ENCODE results near the gene CCBE1. TPM values are rescaled to one million over a fixed set of nuclear protein-coding genes. Genes with fewer than 3 reads are reported as not detected.

The CCBE1 gene
- total and polyA plus RNA-seq, 2 of the 4 experiments (the other 2 are of a cell fraction): 64.8 to 148 TPM

DNA sequence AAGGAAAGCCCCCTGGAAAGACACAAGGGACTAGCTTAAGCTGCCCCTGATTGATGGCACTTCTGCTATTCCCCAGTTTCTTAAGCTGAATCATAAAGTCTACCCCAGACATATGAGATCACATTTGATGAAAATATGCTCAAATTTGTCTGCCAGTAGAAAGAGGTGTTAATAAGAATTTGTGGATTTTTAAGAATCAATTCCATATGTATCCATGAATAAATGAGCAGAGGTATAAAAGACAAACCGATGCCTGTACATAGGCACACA lies 119.9 kb downstream of the CCBE1 start:
- Histone ChIP-seq H3K4ac (ENCODE audit: low read depth, low read length) (no peak overlapping the region), H3K36me3 (ENCODE audit: control insufficient read depth, insufficient read depth, low read length) (no peaks in the 10 kb centered on the region), H2AK5ac (ENCODE audit: low read depth, low read length) (no peak overlapping the region), H4K20me1 (ENCODE audit: insufficient read depth, low read length) (peaks cover 12% of the 10 kb centered on the region; the same call in 1 of the 2 replicates), H3K9ac (ENCODE audit: low read depth, low read length) (no peak overlapping the region), H3K27me3 (ENCODE audit: control insufficient read depth, insufficient read depth, low read length) (no peaks in the 10 kb centered on the region), H2BK20ac (ENCODE audit: low read depth, low read length) (no peak overlapping the region), H3K14ac (replicated peaks; ENCODE audit: low read depth, low read length) (no peak overlapping the region), H2BK5ac (ENCODE audit: low read depth, low read length, poor library complexity, severe bottlenecking) (no peak overlapping the region), H2BK120ac (ENCODE audit: low read depth, low read length) (no peak overlapping the region), H4K5ac (ENCODE audit: low read depth, low read length) (no peak overlapping the region), H4K8ac (ENCODE audit: low read depth in 2 of 2, low read length in 2 of 2) (no peak overlapping the region), H2AFZ (replicated peaks; ENCODE audit: low read length, poor library complexity) (no peak overlapping the region), H3K4me3 (ENCODE audit: insufficient read depth, low read depth, low read length) (no peak overlapping the region), H3K56ac (ENCODE audit: extremely low read depth, insufficient read depth, low read length) (no peak overlapping the region), H3K9me1 (ENCODE audit: insufficient read depth, low read length) (peaks cover 7% of the 10 kb centered on the region; the same call in 1 of the 2 replicates), H4K91ac (ENCODE audit: insufficient read depth, low read depth, low read length) (no peak overlapping the region), H2BK15ac (ENCODE audit: low read depth, low read length) (no peak overlapping the region), H3K18ac (ENCODE audit: low read depth, low read length) (no peak overlapping the region), H3K9me3 (ENCODE audit: control insufficient read depth, insufficient read depth, low read length) (no peaks in the 10 kb centered on the region), H3K23ac (ENCODE audit: low read depth, low read length) (no peak overlapping the region), H3K79me1 (ENCODE audit: low read depth in 1 of 2, low read length in 2 of 2) (peaks cover 38 to 55% of the 10 kb centered on the region in 2 experiments; a peak in 3 of 4 replicates), H3K27ac (ENCODE audit: insufficient read depth, low read length) (no peak overlapping the region), H3K4me2 (ENCODE audit: low read depth, low read length) (no peak overlapping the region), H3K4me1 (ENCODE audit: control insufficient read depth, insufficient read depth, low read length) (no peaks in the 10 kb centered on the region), H2AK9ac (replicated peaks; ENCODE audit: low read depth, low read length, poor library complexity) (no peak overlapping the region)
- no TSS peak for BruUV-seq (replicated peaks)
- ChIA-PET POLR2A (ENCODE audit: unreplicated experiment) (no interaction called here), CTCF (no interaction called here)
- ATAC-seq (ENCODE audit: low read depth) (no peak), DNase-seq (no peak)
- WGBS, 2 experiments (ENCODE audit: extremely low coverage in 2 of 2, insufficient read length in 1 of 2): no CpG with 5 or more reads among the region's 1 CpG
- in situ Hi-C loops (cut with MboI; ENCODE audit: low sequenced_read_pairs): no loop called here
- intact Hi-C loops (cut with micrococcal nuclease): no loop called here
- TF ChIP-seq MAFK (IDR thresholded peaks at IDR 0.05; ENCODE audit: low read depth, low read length) (no peak), MAZ (IDR thresholded peaks at IDR 0.05; ENCODE audit: borderline replicate concordance, low read depth, low read length) (no peak), RAD21 (IDR thresholded peaks at IDR 0.05; ENCODE audit: low read length) (no peak), CEBPB (IDR thresholded peaks at IDR 0.05; ENCODE audit: low read depth, low read length) (no peak), RCOR1 (IDR thresholded peaks at IDR 0.05; ENCODE audit: insufficient replicate concordance, low read length) (no peak), NFE2L2 (IDR thresholded peaks at IDR 0.05; ENCODE audit: low read depth, low read length) (no peak), RFX5 (IDR thresholded peaks at IDR 0.05; ENCODE audit: low read depth, low read length) (no peak), POLR2A (IDR thresholded peaks at IDR 0.05; ENCODE audit: low read depth, low read length) (no peak)
- TF ChIP-seq, protein P1, sequence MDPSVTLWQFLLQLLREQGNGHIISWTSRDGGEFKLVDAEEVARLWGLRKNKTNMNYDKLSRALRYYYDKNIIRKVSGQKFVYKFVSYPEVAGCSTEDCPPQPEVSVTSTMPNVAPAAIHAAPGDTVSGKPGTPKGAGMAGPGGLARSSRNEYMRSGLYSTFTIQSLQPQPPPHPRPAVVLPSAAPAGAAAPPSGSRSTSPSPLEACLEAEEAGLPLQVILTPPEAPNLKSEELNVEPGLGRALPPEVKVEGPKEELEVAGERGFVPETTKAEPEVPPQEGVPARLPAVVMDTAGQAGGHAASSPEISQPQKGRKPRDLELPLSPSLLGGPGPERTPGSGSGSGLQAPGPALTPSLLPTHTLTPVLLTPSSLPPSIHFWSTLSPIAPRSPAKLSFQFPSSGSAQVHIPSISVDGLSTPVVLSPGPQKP (IDR thresholded peaks at IDR 0.05; ENCODE audit: borderline replicate concordance, low read depth, low read length): no peak
- TF ChIP-seq, protein P2, sequence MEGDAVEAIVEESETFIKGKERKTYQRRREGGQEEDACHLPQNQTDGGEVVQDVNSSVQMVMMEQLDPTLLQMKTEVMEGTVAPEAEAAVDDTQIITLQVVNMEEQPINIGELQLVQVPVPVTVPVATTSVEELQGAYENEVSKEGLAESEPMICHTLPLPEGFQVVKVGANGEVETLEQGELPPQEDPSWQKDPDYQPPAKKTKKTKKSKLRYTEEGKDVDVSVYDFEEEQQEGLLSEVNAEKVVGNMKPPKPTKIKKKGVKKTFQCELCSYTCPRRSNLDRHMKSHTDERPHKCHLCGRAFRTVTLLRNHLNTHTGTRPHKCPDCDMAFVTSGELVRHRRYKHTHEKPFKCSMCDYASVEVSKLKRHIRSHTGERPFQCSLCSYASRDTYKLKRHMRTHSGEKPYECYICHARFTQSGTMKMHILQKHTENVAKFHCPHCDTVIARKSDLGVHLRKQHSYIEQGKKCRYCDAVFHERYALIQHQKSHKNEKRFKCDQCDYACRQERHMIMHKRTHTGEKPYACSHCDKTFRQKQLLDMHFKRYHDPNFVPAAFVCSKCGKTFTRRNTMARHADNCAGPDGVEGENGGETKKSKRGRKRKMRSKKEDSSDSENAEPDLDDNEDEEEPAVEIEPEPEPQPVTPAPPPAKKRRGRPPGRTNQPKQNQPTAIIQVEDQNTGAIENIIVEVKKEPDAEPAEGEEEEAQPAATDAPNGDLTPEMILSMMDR (conservative IDR thresholded peaks at IDR 0.05; ENCODE audit: low read depth, low read length): no peak
- dilution Hi-C loops (cut with HindIII; ENCODE audit: low sequenced_read_pairs, unreplicated experiment): no loop called here

Measured in IMR-90 (cell line).